Mucosa of descending colon (tissue), 3 donors: ENCODE measurements around the gene MAGI2. TPM values are rescaled to one million over a fixed set of nuclear protein-coding genes. Genes with fewer than 3 reads are reported as not detected.

Experiments used
- ATAC-seq: fragments of 200-7000 bp; cut with Tn5 transposase; one replicate; pipeline ENCODE4 v1.9.1; 2020; ENCODE audit warnings: mild to moderate bottlenecking, moderate library complexity
- DNase-seq, 3 donors: peaks; one replicate each; pipeline ENCODE4 v3.0.0-alpha.2; 2020
- H3K36me3 ChIP-seq: fragments of 200-600 bp; one replicate; pipeline ENCODE4 v1.8.0; 2021; ENCODE audit warnings: low read depth, mild to moderate bottlenecking
- H3K4me1 ChIP-seq: fragments of 200-600 bp; one replicate; pipeline ENCODE4 v1.8.0; 2021; ENCODE audit warnings: low read depth, mild to moderate bottlenecking
- H3K4me3 ChIP-seq: fragments of 200-600 bp; one replicate; pipeline ENCODE4 v1.8.0; 2021; ENCODE audit warnings: mild to moderate bottlenecking
- H3K9me3 ChIP-seq: fragments of 200-600 bp; one replicate; pipeline ENCODE4 v1.8.0; 2021; ENCODE audit warnings: mild to moderate bottlenecking
- intact Hi-C, 2 donors: fragments of 100-400 bp; cut with DNase I in 1 of 2; cut with micrococcal nuclease in 1 of 2; formaldehyde crosslinking; loops; one replicate each; pipeline versions ENCODE4 v1.11.0 to v1.11.1; 2022; cut with DNase I, micrococcal nuclease
- total RNA-seq, 3 donors: library from RNA; stranded (reverse); fragmentation: NEBNext Ultra II Directional in 2 of 3; extraction: Animal tissue kit (Norgen Biotek cat#: 25700) in 2 of 3; gene quantifications; one replicate each; pipeline versions ENCODE4 v1.2.1 to v1.2.4, GENCODE V29; 2021 to 2023
- TF ChIP-seq, protein P1 (sequence below): fragments of 200-600 bp; IDR thresholded peaks from one replicate; pipeline ENCODE4 v1.8.0; 2022; ENCODE audit warnings: antibody characterized with exemption, mild to moderate bottlenecking
- donor health status: DM: no; HTN: no; CAD: no; lungs with moderate emphysema.
- donor health status: DM: no; HTN: no; CAD: no.
- donor health status: DM: no; HTN: yes; CAD: no.

Gene MAGI2
- total RNA-seq, 3 donors from 2014 or later = 1.9 to 14.5 (median 2.7) TPM

DNA sequence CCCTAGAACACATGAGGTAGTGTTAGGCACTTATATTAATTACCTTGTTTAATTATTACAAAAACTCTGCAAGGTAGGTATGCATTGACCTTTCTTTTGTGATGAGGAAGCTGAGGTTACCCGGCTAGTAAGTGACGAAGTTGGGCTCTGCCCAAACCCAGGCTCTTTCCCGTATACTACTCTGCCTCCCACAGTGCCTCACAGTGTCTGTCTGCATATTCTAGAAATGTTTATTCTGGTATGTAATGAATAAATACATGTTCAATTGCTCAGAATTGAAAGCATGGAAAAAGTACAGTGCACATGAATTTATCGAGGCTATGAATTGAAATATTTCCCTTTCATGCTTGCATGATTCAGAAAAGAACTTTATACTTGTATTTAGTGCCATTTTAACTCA, 1350.0 kb downstream of the MAGI2 start:
- ATAC-seq (no peak), DNase-seq (no peak)
- no peaks in the 10 kb centered on the region for H3K9me3 ChIP-seq
- TF ChIP-seq, protein P1, sequence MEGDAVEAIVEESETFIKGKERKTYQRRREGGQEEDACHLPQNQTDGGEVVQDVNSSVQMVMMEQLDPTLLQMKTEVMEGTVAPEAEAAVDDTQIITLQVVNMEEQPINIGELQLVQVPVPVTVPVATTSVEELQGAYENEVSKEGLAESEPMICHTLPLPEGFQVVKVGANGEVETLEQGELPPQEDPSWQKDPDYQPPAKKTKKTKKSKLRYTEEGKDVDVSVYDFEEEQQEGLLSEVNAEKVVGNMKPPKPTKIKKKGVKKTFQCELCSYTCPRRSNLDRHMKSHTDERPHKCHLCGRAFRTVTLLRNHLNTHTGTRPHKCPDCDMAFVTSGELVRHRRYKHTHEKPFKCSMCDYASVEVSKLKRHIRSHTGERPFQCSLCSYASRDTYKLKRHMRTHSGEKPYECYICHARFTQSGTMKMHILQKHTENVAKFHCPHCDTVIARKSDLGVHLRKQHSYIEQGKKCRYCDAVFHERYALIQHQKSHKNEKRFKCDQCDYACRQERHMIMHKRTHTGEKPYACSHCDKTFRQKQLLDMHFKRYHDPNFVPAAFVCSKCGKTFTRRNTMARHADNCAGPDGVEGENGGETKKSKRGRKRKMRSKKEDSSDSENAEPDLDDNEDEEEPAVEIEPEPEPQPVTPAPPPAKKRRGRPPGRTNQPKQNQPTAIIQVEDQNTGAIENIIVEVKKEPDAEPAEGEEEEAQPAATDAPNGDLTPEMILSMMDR = no peak
- no peak overlapping the region for H3K4me3 ChIP-seq
- intact Hi-C loops = no loop called here
- no peaks in the 10 kb centered on the region for H3K36me3 ChIP-seq
- H3K4me1 ChIP-seq = no peaks in the 10 kb centered on the region

DNA sequence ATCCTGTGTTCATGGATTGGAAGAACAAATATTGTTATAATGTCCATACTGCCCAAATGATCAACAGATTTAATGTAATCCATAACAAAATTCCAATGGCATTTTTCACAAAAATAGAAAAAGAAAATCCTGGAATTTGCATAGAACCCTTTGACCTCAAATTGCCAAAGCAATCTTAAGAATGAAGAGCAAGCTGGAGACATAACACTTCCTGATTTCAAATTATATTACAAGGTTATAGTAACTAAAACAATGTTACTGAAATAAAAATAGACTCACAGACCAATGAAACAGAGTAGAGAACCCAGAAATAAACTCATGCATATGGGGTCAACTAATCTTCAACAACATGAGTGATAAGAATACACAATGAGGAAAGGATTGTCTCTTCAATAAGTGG, 1352.4 kb downstream of the MAGI2 start:
- no peaks in the 10 kb centered on the region for H3K36me3 ChIP-seq
- TF ChIP-seq, protein P1 = no peak
- no peaks in the 10 kb centered on the region for H3K9me3 ChIP-seq
- DNase-seq (no peak), ATAC-seq (no peak)
- no peak overlapping the region for H3K4me3 ChIP-seq
- H3K4me1 ChIP-seq = no peaks in the 10 kb centered on the region
- intact Hi-C loops = no loop called here

DNA sequence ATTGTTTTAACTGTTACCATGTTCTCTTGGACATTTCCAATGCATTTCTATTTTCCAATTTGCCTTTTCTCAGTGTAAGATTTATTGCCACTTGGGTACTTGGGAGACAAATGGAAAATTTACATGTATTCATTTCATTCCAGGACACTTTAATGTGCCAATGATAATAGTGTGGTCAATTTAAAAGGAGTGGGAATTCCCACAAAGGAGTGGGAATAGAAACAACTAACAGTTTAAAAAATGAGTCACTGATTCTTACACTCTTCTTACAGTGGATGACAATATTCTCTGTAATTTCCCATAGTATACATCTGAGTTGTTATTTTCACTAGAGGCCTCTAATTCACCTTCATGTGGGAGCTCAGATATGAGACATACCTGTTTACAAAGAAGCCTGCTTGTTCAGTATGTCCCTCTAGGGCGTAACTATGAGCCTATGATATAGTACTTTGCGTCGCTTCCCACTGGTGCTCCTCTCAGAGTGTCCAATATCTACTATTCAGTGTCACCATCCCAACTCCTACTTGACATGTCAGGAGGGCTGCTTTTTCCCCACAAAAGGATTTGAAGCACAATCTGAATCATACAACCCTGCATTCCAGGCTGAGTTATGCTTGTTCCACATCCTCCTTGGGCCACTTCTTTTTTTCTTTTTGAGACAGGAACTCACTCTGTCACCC, 1353.6 kb downstream of the MAGI2 start:
- intact Hi-C loops = no loop called here
- no peaks in the 10 kb centered on the region for H3K9me3 ChIP-seq
- H3K4me3 ChIP-seq = no peak overlapping the region
- TF ChIP-seq, protein P1 = no peak
- H3K36me3 ChIP-seq = no peaks in the 10 kb centered on the region
- DNase-seq (no peak), ATAC-seq (no peak)
- no peaks in the 10 kb centered on the region for H3K4me1 ChIP-seq

DNA sequence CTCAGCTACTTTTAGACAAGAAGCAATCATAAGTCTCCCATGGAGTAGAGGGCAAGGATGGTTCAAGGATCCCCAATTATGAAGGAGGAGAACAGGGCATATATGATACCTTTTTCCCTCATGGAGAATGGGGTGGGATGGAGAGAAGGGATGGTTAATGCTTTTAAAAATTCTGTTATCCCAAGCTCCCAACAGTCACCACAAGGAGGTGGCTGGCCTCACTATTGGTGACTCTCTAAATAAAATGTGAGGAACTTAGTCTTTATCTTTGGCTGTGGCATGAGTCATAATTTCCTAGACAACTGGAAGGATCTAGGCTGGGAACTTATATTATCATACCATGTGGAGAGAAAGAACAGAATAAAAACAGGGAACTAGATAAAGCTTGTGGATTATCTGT, 1357.9 kb downstream of the MAGI2 start:
- H3K9me3 ChIP-seq = no peaks in the 10 kb centered on the region
- no peak overlapping the region for H3K4me3 ChIP-seq
- no peaks in the 10 kb centered on the region for H3K4me1 ChIP-seq
- no peak for DNase-seq
- TF ChIP-seq, protein P1 = no peak
- intact Hi-C loops = no loop called here
- ATAC-seq = no peak
- H3K36me3 ChIP-seq = no peaks in the 10 kb centered on the region

DNA sequence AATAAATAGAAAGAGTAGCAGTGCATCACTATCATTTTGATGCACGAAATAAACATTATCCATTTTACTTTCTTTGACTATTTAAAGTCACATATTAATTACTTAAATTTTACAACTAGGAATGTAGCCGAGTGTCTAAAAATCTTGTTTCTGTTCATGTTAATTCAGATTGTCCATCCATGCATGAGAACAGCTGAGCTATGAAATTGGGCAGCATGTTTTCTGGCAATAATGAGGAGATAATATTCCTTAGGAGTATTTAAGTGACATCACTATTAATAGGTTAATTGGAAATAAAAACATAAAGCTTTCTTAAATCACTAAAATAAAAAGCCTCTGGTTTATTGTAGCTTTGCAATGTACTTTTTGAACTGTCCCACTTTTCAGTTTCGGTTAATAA, 1361.1 kb downstream of the MAGI2 start:
- Histone ChIP-seq H3K4me3 (no peak overlapping the region), H3K36me3 (no peaks in the 10 kb centered on the region), H3K4me1 (no peaks in the 10 kb centered on the region), H3K9me3 (no peaks in the 10 kb centered on the region)
- no peak for DNase-seq
- TF ChIP-seq, protein P1 = no peak
- no peak for ATAC-seq
- intact Hi-C loops = no loop called here

DNA sequence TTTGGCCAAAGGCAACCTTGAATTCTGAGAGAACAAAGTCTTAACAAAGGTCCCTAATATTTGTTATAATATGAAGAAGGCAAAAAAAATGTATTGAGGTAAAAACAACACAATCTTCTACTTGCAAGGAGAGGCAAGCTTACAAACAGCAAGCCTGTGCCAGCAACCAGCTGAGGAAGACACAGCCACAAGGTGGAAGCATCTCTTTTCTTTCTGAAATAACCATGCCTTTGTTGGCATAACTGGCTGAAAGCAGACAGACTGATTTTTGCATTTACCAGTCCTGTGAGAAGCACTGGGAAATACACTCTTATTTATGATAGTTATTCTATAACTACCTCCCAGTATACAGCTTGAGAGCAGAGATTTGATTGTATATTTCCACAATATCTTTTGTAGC, 1362.9 kb downstream of the MAGI2 start:
- Histone ChIP-seq H3K4me3 (no peak overlapping the region), H3K36me3 (no peaks in the 10 kb centered on the region), H3K4me1 (no peaks in the 10 kb centered on the region), H3K9me3 (no peaks in the 10 kb centered on the region)
- TF ChIP-seq, protein P1 = no peak
- ATAC-seq (no peak), DNase-seq (no peak)
- intact Hi-C loops = no loop called here
